NCI-H1092 (cell line): Measurements from ENCODE around the gene ZNF554.
A peak's percentile ranks its signal among the peaks of the same experiment; 100 is the strongest.
"Not testable (repeated sequence)": the region's sequence is repeated elsewhere in the genome, so short reads cannot be mapped to it uniquely, and the experiment has no call there.

Experiments
- DNase-seq: peaks from one replicate; lab custom pipeline; 2025; lab: John Stamatoyannopoulos, UW

Gene ZNF554

DNA sequence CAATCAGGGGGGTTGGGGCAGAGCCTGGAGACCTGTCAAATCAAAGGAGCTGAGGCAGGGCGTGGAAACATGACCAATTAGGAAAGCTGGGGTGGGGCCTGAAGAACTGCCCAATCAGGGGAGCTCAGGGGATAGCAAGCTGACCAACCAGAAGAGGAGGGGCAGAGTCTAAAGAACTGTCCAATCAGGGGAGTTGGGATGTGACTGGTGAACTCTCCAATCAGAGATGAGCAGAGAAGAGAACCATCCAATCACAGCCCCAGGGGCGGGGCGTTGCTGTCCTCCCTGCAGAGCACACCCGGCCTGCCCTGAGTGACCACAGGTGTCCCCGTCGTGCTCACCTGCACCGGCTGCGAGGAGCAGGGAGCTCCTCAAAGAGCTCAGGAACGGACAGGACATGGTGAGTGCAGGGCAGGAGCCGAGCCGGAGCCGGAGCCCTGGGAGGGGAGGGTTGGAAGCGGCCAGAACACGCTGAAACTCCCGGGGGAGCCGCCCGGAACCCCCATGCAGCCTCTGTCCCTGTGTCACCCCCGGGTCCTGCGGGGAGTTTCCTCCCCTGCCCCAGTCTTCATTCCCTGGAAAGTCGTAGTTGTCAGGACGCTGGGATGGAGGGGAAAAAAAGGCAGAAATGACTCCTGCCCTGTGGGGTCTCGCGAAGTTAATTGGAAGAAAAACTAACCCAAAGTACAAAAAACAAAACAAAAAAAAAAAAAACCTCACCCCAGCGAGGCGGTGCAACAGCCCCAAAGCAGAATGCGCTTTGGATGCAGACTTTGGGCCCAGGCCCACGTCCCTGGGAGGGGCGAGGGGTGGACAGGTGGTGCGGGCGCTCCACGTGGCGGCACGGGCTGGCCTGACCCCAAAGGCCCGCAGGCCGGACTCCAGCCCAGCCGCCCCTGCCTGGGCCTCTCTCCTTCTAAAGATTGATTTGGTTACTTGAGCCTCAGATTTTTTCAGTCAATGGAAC lies 47.6 kb downstream of the ZNF554 start, which contains the start of gene ZNF556:
Gene ZNF556, plus strand, starts transcription at position 311 of the 967 bp plus-strand sequence. Its CDS starts 87 bp downstream, at position 398.
- peak; percentile 83 for DNase-seq

DNA sequence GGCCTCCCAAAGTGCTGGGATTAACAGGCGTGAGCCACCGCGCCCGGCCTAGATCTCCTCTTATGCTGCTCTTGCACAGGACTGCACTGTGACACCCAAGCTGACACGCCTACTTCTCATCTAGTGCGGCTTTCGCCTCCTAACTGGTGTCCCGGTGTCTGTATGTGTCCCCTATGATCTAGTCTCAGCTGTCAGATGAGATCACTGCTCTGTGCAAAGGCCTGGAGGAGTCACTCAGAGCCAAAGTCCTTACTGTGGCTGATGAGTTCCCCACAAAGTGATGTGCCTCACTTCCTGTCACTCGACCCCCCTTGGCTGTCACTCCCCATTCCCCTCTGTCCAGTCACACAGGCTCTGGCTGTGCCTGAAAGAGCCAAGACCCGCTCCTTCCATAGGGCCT lies 50.0 kb downstream of the ZNF554 start:
- DNase-seq: no peak

DNA sequence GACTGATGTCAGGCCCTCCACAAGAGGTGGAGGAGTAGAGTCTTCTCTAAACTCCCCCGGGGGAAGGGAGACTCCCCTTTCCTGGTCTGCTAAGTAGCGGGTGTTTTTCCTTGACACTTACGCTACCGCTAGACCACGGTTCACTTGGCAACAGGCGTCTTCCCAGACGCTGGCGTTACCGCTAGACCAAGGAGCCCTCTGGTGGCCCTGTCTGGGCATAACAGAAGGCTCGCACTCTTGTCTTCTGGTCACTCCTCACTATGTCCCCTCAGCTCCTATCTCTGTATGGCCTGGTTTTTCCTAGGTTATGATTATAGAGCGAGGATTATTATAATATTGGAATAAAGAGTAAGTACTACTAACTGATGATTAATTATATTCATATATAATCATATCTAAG lies 52.5 kb downstream of the ZNF554 start:
- not testable (repeated sequence) for DNase-seq

DNA sequence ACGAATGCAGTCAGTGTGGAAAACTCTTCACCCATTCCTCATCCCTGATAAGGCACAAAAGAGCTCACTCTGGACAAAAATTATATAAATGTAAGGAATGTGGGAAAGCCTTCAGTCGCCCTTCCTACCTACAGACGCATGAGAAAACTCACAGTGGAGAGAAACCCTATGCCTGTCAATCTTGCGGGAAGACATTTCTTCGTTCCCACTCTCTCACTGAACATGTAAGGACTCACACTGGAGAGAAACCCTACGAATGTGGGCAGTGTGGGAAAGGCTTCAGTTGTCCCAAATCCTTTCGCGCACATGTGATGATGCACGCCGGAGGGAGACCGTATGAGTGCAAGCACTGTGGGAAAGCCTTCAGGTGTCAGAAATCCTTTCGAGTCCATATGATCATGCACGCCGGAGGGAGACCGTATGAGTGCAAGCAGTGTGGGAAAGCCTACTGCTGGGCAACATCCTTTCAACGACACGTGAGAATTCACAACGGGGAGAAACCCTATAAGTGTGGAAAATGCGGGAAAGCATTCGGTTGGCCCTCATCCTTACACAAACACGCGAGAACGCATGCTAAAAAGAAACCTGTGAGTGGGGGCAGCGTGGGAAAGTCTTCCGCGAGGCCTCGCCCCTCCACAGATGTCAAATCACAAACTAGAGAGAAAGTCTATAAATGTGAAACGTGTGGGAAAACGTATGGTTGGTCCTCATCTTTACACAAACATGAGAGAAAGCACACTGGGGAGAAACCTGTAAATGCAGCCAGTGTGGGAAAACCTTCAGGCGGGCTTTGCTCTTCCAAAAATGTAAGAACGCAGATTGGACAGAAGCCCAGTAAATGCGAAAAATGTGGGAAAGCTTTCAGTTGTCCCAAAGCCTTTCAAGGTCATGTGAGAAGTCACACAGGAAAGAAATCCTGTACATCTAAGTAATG lies 58.0 kb downstream of the ZNF554 start:
- DNase-seq: no peak

DNA sequence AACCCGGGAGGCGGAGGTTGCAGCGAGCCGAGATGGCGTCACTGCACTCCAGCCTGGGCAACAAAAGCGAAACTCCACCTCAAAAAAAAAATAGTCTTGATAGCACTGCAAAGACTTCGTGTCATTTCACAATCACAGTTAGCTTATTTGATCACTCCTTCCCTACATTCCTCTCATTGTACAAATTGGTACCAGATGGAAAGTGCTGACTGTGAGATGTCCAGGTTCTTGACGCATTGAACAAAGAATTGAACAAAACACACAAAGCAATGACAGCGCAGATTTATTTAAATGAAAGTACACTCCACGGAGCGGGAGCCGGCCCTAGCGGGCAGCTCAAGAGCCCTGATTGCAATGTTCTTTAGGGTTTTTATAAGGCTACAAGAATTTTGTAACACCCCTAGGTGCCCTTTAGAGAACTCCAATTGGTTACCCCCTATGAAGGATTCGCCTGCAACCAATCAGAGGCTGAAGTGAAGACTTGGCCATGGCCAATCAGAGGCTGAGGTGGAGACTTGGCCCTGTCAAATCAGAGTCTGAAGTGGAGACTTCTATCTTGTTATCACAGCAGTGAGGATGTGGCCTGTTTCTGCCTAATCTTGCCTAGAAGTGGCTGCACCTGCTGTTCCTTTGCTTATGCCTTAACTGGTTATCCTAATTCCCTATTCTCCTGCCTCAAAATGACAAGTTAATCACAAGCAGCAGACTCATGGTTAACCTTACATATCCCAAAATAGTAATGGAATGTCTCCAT lies 64.2 kb downstream of the ZNF554 start:
- DNase-seq: no peak

DNA sequence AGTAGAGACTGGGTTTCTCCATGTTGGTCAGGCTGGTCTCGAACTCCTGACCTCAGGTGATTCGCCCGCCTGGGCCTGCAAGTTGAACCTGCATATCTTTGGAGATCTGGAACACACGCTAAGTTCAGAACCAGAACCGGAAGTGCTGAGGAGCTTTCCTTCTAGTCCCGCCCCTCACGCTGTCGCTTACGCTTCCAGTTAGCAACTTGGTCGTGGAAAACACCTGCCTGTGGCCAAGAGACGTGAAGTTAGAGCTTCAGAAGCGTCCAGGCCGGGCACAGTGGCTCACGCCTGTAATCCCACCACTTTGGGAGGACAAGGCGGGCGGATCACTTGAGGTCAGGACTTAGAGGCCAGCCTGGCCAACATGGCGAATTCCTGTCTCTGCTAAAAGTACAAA lies 66.1 kb downstream of the ZNF554 start:
- no peak for DNase-seq
